ENCODE measurements around the gene HTRA2. TPM values are rescaled to one million over a fixed set of nuclear protein-coding genes. Genes with fewer than 3 reads are reported as not detected.
"Not testable (repeated sequence)": the region's sequence is repeated elsewhere in the genome, so short reads cannot be mapped to it uniquely, and the experiment has no call there.

Gene HTRA2
- total RNA-seq = 10 to 100 TPM; 81.0 to 82.1 TPM
- polyA plus RNA-seq = 26.0 TPM

- CTCF ChIA-PET = interaction anchor here (0.8 to 5.1 kb wide), 8 partner anchors 10 to 351 kb away, joined by 3 to 42 read pairs (median 4); partner anchors contain the start of genes CCDC142, MOB1A and TTC31
- Mint-ChIP-seq H3K4me1 (peaks cover 32 to 44% (median 38%) of the 10 kb centered on the region in 3 donors), H3K36me3 (peaks cover 15 to 60% (median 17%) of the 10 kb centered on the region in 3 donors)
Observed at GRCh38 chr2:74529357-74530238, at the start of gene HTRA2, which contains the start of gene AUP1. TSS of gene HTRA2 (plus strand) at chr2:74529933. CDS start at chr2:74530007, 74 bp downstream. TSS of gene AUP1 (minus strand) at chr2:74529706. CDS start at chr2:74529629, 77 bp downstream.

GRCh38 chr2:74481431-74481830 is 48.3 kb upstream of the HTRA2 start:
- ChIA-PET CTCF (interaction anchor here (0.8 to 5.6 kb wide), 11 partner anchors 8 to 105 kb away, joined by 3 to 83 read pairs (median 16); partner anchors contain the start of genes AUP1, HTRA2, INO80B and MOGS), POLR2A (interaction anchor here (0.5 to 3.9 kb wide), 8 partner anchors 9 to 50 kb away, joined by 3 to 56 read pairs (median 8); partner anchors contain the start of genes INO80B, MOGS, MRPL53 and WBP1)
- Histone ChIP-seq H3K36me3 (ENCODE audit: insufficient read depth, low read length) (peaks cover 10% of the 10 kb centered on the region), H3K9me3 (ENCODE audit: low read length) (no peaks in the 10 kb centered on the region), H3K27ac (ENCODE audit: low read depth, low read length) (peak overlapping the region; percentile 89), H3K4me1 (ENCODE audit: insufficient read depth, low read length) (peaks cover 25% of the 10 kb centered on the region), H3K4me3 (ENCODE audit: low read length) (peak overlapping the region; percentile 99), H3K27me3 (ENCODE audit: insufficient read depth, low read length, poor library complexity, severe bottlenecking) (no peaks in the 10 kb centered on the region)
- DNase-seq = no peak
- H3K4me3 Mint-ChIP-seq = peak overlapping the region; percentile 98 to 100 (median 100)
- H3K4me1 Mint-ChIP-seq = peaks cover 32 to 52% (median 45%) of the 10 kb centered on the region in 3 donors
- no peaks in the 10 kb centered on the region for H3K27me3 Mint-ChIP-seq
- peak overlapping the region in 1 of 8 donors; percentile 43 for H3K27ac Mint-ChIP-seq
- H3K9me3 Mint-ChIP-seq = no peaks in the 10 kb centered on the region
- peaks cover 0 to 51% (median 7%) of the 10 kb centered on the region in 3 donors for H3K36me3 Mint-ChIP-seq

More at GRCh38 chr2:74529357-74530238, at the start of gene HTRA2, which contains the start of gene AUP1:
- Histone ChIP-seq H3K27ac (ENCODE audit: low read depth, low read length) (peak within 1 kb of the TSS; percentile 86), H3K4me1 (ENCODE audit: insufficient read depth, low read length) (peaks cover 28% of the 10 kb centered on the region), H3K4me3 (ENCODE audit: low read length) (peak within 1 kb of the TSS; percentile 94), H3K9me3 (ENCODE audit: low read length) (no peaks in the 10 kb centered on the region), H3K27me3 (ENCODE audit: insufficient read depth, low read length, poor library complexity, severe bottlenecking) (no peaks in the 10 kb centered on the region), H3K36me3 (ENCODE audit: insufficient read depth, low read length) (peaks cover 22% of the 10 kb centered on the region)
- POLR2A ChIA-PET = interaction anchor here (0.6 to 1.9 kb wide), 10 partner anchors 17 to 351 kb away, joined by 3 to 12 read pairs (median 4); partner anchors contain the start of genes CCDC142, MOB1A, PCGF1 and TTC31
- DNase-seq = peak; percentile 79 to 89 (median 84)
- H3K9me3 Mint-ChIP-seq = no peaks in the 10 kb centered on the region
- H3K4me3 Mint-ChIP-seq = peak within 1 kb of the TSS; percentile 87 to 97 (median 95)
- peaks cover 0 to 2% of the 10 kb centered on the region in 2 donors for H3K27me3 Mint-ChIP-seq
- peak within 1 kb of the TSS; percentile 51 to 98 (median 95) for H3K27ac Mint-ChIP-seq

DNA sequence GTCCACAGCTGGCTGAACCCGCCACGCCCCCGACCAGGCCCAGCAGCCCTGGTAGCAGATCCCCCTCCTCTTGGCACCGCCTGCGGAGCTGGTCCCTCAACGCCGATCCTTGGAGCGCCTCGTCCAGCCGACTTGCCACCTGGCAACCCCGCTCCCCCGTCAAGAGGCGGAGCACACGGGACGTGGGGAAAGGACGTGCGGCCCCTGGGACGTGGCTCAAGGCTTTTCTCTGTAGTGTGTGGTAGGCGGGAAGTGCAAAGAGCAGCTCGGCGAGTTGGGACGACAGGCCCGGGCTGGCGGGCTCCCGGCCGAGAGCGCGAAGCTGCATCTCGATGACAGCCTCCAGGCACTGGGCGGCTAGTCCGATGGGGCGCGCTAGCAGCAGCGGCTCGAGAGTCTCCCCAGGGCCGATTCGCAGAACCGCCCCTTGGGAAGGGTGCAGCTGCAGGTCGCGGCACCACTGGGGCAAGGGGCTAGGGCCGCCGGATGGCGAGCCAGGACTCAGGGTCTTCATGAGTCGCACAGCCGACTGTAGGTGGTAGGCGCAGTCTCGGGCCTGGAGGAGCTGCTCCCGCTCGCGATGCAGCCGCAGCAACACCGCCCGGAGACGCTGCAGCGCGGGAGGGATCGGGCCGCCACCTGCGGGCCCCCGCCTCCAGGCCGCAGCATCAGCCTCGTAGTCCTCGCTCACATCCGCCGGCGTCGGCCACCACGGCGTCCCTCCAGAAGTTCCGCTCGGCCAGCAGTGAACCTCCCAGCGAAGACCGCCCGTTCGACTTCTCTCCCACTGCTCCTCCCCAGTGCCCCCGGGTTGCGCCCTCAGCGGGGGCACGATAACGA is 47.6 kb upstream of the HTRA2 start:
- H3K4me1 Mint-ChIP-seq = peaks cover 32 to 56% (median 45%) of the 10 kb centered on the region in 3 donors
- Histone ChIP-seq H3K27me3 (ENCODE audit: insufficient read depth, low read length, poor library complexity, severe bottlenecking) (no peaks in the 10 kb centered on the region), H3K36me3 (ENCODE audit: insufficient read depth, low read length) (peaks cover 11% of the 10 kb centered on the region), H3K27ac (ENCODE audit: low read depth, low read length) (peak overlapping the region; percentile 89), H3K4me3 (ENCODE audit: low read length) (peak overlapping the region; percentile 99), H3K4me1 (ENCODE audit: insufficient read depth, low read length) (peaks cover 25% of the 10 kb centered on the region), H3K9me3 (ENCODE audit: low read length) (no peaks in the 10 kb centered on the region)
- peak overlapping the region; percentile 98 to 100 (median 100) for H3K4me3 Mint-ChIP-seq
- ChIA-PET CTCF (interaction anchor here (0.6 to 5.6 kb wide), 22 partner anchors 9 to 233 kb away, joined by 3 to 83 read pairs (median 7); partner anchors contain the start of genes AUP1, DQX1, HTRA2 and INO80B), POLR2A (interaction anchor here (0.5 to 3.9 kb wide), 10 partner anchors 10 to 49 kb away, joined by 3 to 56 read pairs (median 8); partner anchors contain the start of genes AUP1, DQX1, HTRA2 and INO80B)
- peak overlapping the region; percentile 95 to 100 (median 100) for H3K27ac Mint-ChIP-seq
- DNase-seq = peak in 3 of 5 donors; percentile 42 to 70 (median 44)
- H3K27me3 Mint-ChIP-seq = no peaks in the 10 kb centered on the region
- H3K36me3 Mint-ChIP-seq = peaks cover 0 to 54% (median 9%) of the 10 kb centered on the region in 3 donors
- H3K9me3 Mint-ChIP-seq = no peaks in the 10 kb centered on the region

DNA sequence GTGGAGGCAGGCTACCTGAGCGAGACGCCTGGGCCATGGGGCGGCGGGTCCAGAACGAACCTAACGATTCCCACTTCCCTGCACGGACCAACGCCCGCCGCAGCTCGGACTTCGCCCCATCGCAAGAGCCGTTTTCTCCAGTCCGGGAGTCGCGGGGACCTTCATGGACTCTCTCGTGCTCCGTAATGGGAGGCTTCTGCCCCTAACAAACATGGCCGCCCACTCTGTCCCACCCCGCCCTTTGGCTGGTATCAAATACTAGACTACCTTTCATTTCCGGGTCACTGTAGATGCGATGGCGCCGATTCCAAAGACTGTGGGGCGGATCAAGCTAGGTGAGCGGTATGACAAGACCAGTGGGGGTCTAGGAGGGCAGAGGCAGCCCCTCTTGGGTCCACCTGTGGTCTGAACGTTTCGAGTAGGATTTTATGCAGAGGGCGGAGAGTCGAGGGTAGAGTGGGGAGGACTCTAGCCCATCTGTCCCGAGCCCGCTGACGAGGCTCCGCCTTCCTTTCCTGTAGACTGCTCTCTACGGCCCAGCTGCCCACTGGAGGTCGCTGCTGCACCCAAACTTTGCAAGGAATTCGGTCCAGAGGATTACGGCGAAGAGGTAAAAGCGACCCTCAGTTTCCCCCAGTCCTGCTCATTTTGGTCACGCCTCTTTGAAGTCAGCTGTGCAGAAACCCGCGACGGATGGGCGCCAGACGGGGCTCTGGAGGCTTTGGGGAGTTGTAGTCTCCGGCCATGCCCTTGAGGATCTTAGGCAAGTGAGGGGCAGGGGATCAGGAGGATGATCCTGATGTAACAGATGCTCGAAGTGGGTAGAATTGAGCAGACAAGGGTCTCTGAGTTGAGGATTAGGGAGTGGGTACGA is 46.7 kb upstream of the HTRA2 start, which contains the start of the genes CCDC142 and TTC31:
CCDC142 (minus strand) TSS at position 198 of the 874 bp plus-strand sequence; CDS start at position 37, 161 bp downstream.
TTC31 (plus strand) TSS at position 281 of the 874 bp plus-strand sequence; CDS start at position 296, 15 bp downstream.
- H3K27ac Mint-ChIP-seq = peak within 1 kb of the TSS; percentile 95 to 100 (median 100)
- peak within 1 kb of the TSS; percentile 98 to 100 (median 100) for H3K4me3 Mint-ChIP-seq
- H3K4me1 ChIP-seq (ENCODE audit: insufficient read depth, low read length) = peaks cover 25% of the 10 kb centered on the region
- H3K4me3 ChIP-seq (ENCODE audit: low read length) = peak within 1 kb of the TSS; percentile 99
- CTCF ChIA-PET = interaction anchor here (0.6 to 5.6 kb wide), 27 partner anchors 9 to 234 kb away, joined by 3 to 83 read pairs (median 5); partner anchors contain the start of genes AUP1, DQX1, HTRA2 and INO80B
- DNase-seq = peak; percentile 87 to 96 (median 93)
- POLR2A ChIA-PET = interaction anchor here (0.6 to 3.9 kb wide), 9 partner anchors 10 to 643 kb away, joined by 3 to 56 read pairs (median 5); partner anchors contain the start of genes AUP1, DQX1, HTRA2 and INO80B
- H3K27me3 Mint-ChIP-seq = no peaks in the 10 kb centered on the region
- no peaks in the 10 kb centered on the region for H3K27me3 ChIP-seq (ENCODE audit: insufficient read depth, low read length, poor library complexity, severe bottlenecking)
- peaks cover 0 to 51% (median 9%) of the 10 kb centered on the region in 3 donors for H3K36me3 Mint-ChIP-seq
- peaks cover 13% of the 10 kb centered on the region for H3K36me3 ChIP-seq (ENCODE audit: insufficient read depth, low read length)
- H3K9me3 Mint-ChIP-seq = no peaks in the 10 kb centered on the region
- H3K9me3 ChIP-seq (ENCODE audit: low read length) = no peaks in the 10 kb centered on the region
- H3K4me1 Mint-ChIP-seq = peaks cover 32 to 56% (median 45%) of the 10 kb centered on the region in 3 donors
- peak within 1 kb of the TSS; percentile 89 for H3K27ac ChIP-seq (ENCODE audit: low read depth, low read length)

DNA sequence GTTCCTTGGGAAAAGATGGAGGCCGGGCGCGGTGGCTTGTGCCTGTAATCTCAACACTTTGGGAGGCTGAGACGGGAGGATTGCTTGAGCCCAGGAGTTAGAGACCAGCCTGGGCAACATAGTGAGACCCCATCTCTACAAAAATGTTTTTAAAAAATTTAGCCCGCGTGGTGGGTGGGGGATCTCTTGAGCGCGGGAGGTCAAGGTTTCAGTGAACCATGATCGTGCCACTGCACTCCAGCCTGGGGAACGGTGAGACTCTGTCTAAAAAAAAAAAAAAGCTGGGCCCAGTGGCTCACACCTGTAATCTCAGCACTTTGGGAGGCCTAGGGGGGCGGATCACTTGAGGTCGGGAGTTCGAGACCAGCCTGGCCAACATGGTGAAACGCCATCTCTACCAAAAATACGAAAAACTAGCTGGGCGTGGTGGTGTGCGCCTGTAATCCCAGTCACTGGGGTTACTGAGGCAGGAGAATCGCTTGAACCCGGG is 46.0 kb upstream of the HTRA2 start:
- Histone ChIP-seq H3K36me3 (ENCODE audit: insufficient read depth, low read length) (peaks cover 18% of the 10 kb centered on the region), H3K4me3 (ENCODE audit: low read length) (peak overlapping the region; percentile 99), H3K4me1 (ENCODE audit: insufficient read depth, low read length) (peaks cover 25% of the 10 kb centered on the region), H3K27ac (ENCODE audit: low read depth, low read length) (peak overlapping the region; percentile 89)
- CTCF ChIA-PET = interaction anchor here (0.9 to 5.6 kb wide), 18 partner anchors 8 to 232 kb away, joined by 3 to 83 read pairs (median 8); partner anchors contain the start of genes AUP1, HTRA2, INO80B and LBX2
- not testable (repeated sequence) for H3K9me3 ChIP-seq (ENCODE audit: low read length); H3K27me3 Mint-ChIP-seq; H3K9me3 Mint-ChIP-seq; DNase-seq; H3K27me3 ChIP-seq (ENCODE audit: insufficient read depth, low read length, poor library complexity, severe bottlenecking)
- POLR2A ChIA-PET = interaction anchor here (0.8 to 3.9 kb wide), 4 partner anchors 11 to 48 kb away, joined by 3 to 56 read pairs (median 33); partner anchors contain the start of genes INO80B, MRPL53 and WBP1
- Mint-ChIP-seq H3K4me1 (peaks cover 32 to 56% (median 45%) of the 10 kb centered on the region in 3 donors), H3K27ac (peak overlapping the region; percentile 3 to 100 (median 100)), H3K4me3 (peak overlapping the region; percentile 98 to 100 (median 100)), H3K36me3 (peaks cover 0 to 55% (median 9%) of the 10 kb centered on the region in 3 donors)

GRCh38 chr2:74486141-74486540 is 43.6 kb upstream of the HTRA2 start:
- CTCF ChIA-PET = no interaction called here
- POLR2A ChIA-PET = no interaction called here
- Mint-ChIP-seq H3K4me3 (peak overlapping the region in 1 of 7 donors; percentile 10), H3K27me3 (no peaks in the 10 kb centered on the region), H3K36me3 (peaks cover 4 to 61% (median 11%) of the 10 kb centered on the region in 3 donors), H3K4me1 (peaks cover 20 to 39% (median 28%) of the 10 kb centered on the region in 3 donors), H3K27ac (no peak overlapping the region), H3K9me3 (no peaks in the 10 kb centered on the region)
- Histone ChIP-seq H3K36me3 (ENCODE audit: insufficient read depth, low read length) (peaks cover 20% of the 10 kb centered on the region), H3K4me3 (ENCODE audit: low read length) (no peak overlapping the region), H3K4me1 (ENCODE audit: insufficient read depth, low read length) (peaks cover 16% of the 10 kb centered on the region), H3K27me3 (ENCODE audit: insufficient read depth, low read length, poor library complexity, severe bottlenecking) (no peaks in the 10 kb centered on the region), H3K9me3 (ENCODE audit: low read length) (no peaks in the 10 kb centered on the region), H3K27ac (ENCODE audit: low read depth, low read length) (no peak overlapping the region)
- no peak for DNase-seq

Data from CD8-positive, alpha-beta memory T cell (primary cell).